H1 (cell line): Measurements from ENCODE around the gene ZBTB42.

ENCODE experiments used
- BRCA1 ChIP-seq: IDR thresholded peaks from 2 replicates; pipeline ENCODE4 v1.6.1; 2012; ENCODE audit warnings: low read depth, low read length, improper control_type of control experiment
- CHD1 ChIP-seq: IDR thresholded peaks from 2 replicates; pipeline ENCODE4 v1.6.1; 2012; ENCODE audit warnings: low read depth, low read length, improper control_type of control experiment
- CTCF ChIP-seq, 3 experiments: IDR thresholded peaks; 1 replicate in 2 of 3; 2 replicates in 1 of 3; pipeline versions ENCODE4 v1.5.1 to v1.6.1; 2011; ENCODE audit warnings: low read length in 3 of 3, mild to moderate bottlenecking in 3 of 3, inconsistent platforms in 2 of 3, low read depth in 1 of 3, moderate library complexity in 1 of 3; ENCODE audit not compliant: insufficient read depth in 1 of 3; ENCODE audit errors: control extremely low read depth in 1 of 3
- EGR1 ChIP-seq: IDR thresholded peaks from 2 replicates; pipeline ENCODE4 v1.6.1; 2011; ENCODE audit warnings: low read depth, low read length, borderline replicate concordance
- EZH2 ChIP-seq: fragments of 200-600 bp; sonication (generic); IDR thresholded peaks from 2 replicates; pipeline ENCODE4 v1.7.1; 2012; ENCODE audit warnings: low read depth, mild to moderate bottlenecking, moderate library complexity, low read length, inconsistent platforms; ENCODE audit not compliant: severe bottlenecking
- GABPA ChIP-seq: IDR thresholded peaks from 2 replicates; pipeline ENCODE4 v1.6.1; 2011; ENCODE audit warnings: mild to moderate bottlenecking, low read length, moderate library complexity, borderline replicate concordance; ENCODE audit not compliant: insufficient read depth
- GTF2F1 ChIP-seq: IDR thresholded peaks from 2 replicates; pipeline ENCODE4 v1.6.1; 2012; ENCODE audit warnings: low read depth, low read length, improper control_type of control experiment, borderline replicate concordance
- POLR2A ChIP-seq, 2 experiments: IDR thresholded peaks; 1 replicate in 1 of 2; 2 replicates in 1 of 2; pipeline ENCODE4 v1.6.1; 2011; ENCODE audit warnings: low read depth in 2 of 2, low read length in 2 of 2, mild to moderate bottlenecking in 2 of 2; ENCODE audit errors: control extremely low read depth in 1 of 2
- POLR2AphosphoS5 ChIP-seq: IDR thresholded peaks from 2 replicates; pipeline ENCODE4 v1.6.1; 2011; ENCODE audit warnings: low read depth, low read length
- RFX5 ChIP-seq: IDR thresholded peaks from 2 replicates; pipeline ENCODE4 v1.6.1; 2011; ENCODE audit warnings: low read depth, low read length, improper control_type of control experiment, borderline replicate concordance
- TAF7 ChIP-seq: optimal IDR thresholded peaks from 2 replicates; pipeline ENCODE3; 2011; ENCODE audit warnings: low read depth, mild to moderate bottlenecking, inconsistent platforms, low read length, moderate library complexity, borderline replicate concordance
- TCF12 ChIP-seq: IDR thresholded peaks from 2 replicates; pipeline ENCODE4 v1.6.1; 2011; ENCODE audit warnings: low read depth, mild to moderate bottlenecking, low read length
- YY1 ChIP-seq: IDR thresholded peaks from 2 replicates; pipeline ENCODE4 v1.6.1; 2011; ENCODE audit warnings: low read depth, mild to moderate bottlenecking, low read length
- TF ChIP-seq, protein P1 (sequence below): IDR thresholded peaks from 2 replicates; pipeline ENCODE4 v1.6.1; 2012; ENCODE audit warnings: low read length, inconsistent platforms

- TF ChIP-seq POLR2AphosphoS5 (no peak), CTCF (IDR thresholded peaks at IDR 0.05; ENCODE audit: control extremely low read depth in 1 of 3, insufficient read depth in 1 of 3, low read depth in 1 of 3, low read length in 3 of 3) (no peak), POLR2A (IDR thresholded peaks at IDR 0.05; ENCODE audit: control extremely low read depth in 1 of 2, low read depth in 2 of 2, low read length in 2 of 2) (no peak), EZH2 (no peak), RFX5 (no peak), GABPA (no peak), EGR1 (no peak), TCF12 (no peak), GTF2F1 (no peak), YY1 (no peak), BRCA1 (no peak), CHD1 (no peak), TAF7 (no peak)
- TF ChIP-seq, protein P1, sequence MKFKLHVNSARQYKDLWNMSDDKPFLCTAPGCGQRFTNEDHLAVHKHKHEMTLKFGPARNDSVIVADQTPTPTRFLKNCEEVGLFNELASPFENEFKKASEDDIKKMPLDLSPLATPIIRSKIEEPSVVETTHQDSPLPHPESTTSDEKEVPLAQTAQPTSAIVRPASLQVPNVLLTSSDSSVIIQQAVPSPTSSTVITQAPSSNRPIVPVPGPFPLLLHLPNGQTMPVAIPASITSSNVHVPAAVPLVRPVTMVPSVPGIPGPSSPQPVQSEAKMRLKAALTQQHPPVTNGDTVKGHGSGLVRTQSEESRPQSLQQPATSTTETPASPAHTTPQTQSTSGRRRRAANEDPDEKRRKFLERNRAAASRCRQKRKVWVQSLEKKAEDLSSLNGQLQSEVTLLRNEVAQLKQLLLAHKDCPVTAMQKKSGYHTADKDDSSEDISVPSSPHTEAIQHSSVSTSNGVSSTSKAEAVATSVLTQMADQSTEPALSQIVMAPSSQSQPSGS: no peak
Observed at GRCh38 chr14:104784218-104784568, 16.7 kb upstream of the ZBTB42 start.
